ENCODE results near the gene ACRV1. TPM values are rescaled to one million over a fixed set of nuclear protein-coding genes. Genes with fewer than 3 reads are reported as not detected.

The ACRV1 gene
- total and polyA plus RNA-seq, 3 donors from 2014 or later = 35.4 to 175 (median 56.5) TPM

DNA sequence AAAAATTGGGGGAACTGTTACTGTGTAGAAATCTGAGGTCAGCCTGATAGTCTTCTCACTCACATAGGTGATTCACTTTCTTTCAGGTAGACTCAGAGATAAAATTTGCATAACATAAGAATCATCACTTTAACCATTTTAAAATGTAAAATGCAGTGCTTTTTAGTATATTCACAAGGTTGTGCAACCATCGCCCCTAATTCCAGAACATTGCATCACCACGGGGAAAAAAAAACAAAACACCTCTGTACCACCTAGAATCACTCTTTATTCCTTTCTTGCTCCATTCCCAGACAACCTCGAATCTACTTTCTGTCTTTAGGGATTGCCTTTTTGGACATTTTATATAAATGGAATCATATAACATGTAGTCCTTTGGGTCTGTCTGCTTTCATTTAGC lies 34.8 kb downstream of the ACRV1 start:
- DNase-seq = no peak
- TF ChIP-seq CTCF (IDR thresholded peaks at IDR 0.05) (no peak), POLR2A (IDR thresholded peaks at IDR 0.05) (no peak)
- intact Hi-C loops (cut with DNase I; ENCODE audit: low total_unique reads) = no loop called here
- H3K4me3 ChIP-seq = no peak overlapping the region
- no peaks in the 10 kb centered on the region for H3K4me1 ChIP-seq
- H3K9me3 ChIP-seq = no peaks in the 10 kb centered on the region
- no peaks in the 10 kb centered on the region for H3K27me3 ChIP-seq
- H3K27ac ChIP-seq = no peak overlapping the region
- no peaks in the 10 kb centered on the region for H3K36me3 ChIP-seq (ENCODE audit: low read depth, missing control alignments)
- 93 to 100% methylated on average over 3 of the region's 3 CpGs for WGBS, 2 donors

DNA sequence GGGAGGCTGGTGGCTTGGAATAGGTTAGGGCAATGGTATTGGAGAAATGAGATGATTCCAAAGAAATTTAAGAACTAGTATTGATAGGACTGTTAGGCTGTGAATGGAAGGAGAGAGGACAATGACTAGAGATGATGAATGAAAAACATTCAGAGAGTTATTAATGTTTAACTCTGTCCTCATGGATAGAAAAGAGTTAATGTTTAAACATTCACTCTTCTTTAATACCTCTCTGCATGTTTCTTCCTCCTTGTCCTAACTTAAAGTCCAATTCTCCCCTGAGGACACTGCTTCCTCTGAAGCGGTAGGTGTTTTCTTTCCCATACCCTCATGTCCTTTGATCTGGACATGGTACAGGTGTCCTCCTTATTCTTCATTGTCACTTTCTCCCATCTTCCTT lies 42.3 kb downstream of the ACRV1 start:
- intact Hi-C loops (cut with DNase I; ENCODE audit: low total_unique reads) = no loop called here
- Histone ChIP-seq H3K36me3 (ENCODE audit: low read depth, missing control alignments) (no peaks in the 10 kb centered on the region), H3K9me3 (no peaks in the 10 kb centered on the region), H3K4me1 (no peaks in the 10 kb centered on the region), H3K27ac (no peak overlapping the region), H3K4me3 (no peak overlapping the region), H3K27me3 (no peaks in the 10 kb centered on the region)
- WGBS, 2 donors = 92 to 100% methylated on average over 1 of the region's 1 CpG
- TF ChIP-seq POLR2A (IDR thresholded peaks at IDR 0.05) = no peak
- TF ChIP-seq CTCF (IDR thresholded peaks at IDR 0.05) = no peak
- no peak for DNase-seq

- TF ChIP-seq CTCF (IDR thresholded peaks at IDR 0.05) = no peak
- TF ChIP-seq POLR2A (IDR thresholded peaks at IDR 0.05) = no peak
- intact Hi-C loops (cut with DNase I; ENCODE audit: low total_unique reads) = no loop called here
- 86 to 94% methylated on average over 3 of the region's 3 CpGs for WGBS, 2 donors
These were observed 42.8 kb downstream of the ACRV1 start for GRCh38 chr11:125637840-125638239.

DNA sequence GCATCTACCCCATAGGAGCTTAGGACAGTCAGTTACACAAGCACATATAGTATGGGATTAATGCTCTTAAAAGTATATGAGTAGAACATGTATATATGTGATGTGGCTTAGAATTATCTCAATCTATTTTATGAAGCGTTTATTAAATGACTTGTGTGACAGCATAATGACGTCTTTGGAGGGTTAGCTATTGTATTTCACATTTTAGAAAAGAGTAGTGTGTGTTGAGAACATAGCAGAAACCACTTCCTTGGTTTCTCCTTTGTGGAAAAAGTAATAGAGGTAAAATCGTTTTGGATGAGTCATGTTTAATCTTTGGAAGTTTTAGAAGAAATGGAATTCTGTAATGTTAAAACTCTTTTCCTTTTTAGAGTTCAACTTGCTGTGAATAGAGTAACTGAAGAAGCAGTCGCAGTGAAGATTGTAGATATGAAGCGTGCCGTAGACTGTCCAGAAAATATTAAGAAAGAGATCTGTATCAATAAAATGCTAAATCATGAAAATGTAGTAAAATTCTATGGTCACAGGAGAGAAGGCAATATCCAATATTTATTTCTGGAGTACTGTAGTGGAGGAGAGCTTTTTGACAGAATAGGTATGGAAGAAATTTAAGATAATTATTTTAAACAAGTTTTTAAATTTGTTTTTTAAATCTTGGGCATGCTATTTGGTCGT lies 53.3 kb downstream of the ACRV1 start:
- TF ChIP-seq POLR2A (IDR thresholded peaks at IDR 0.05) = no peak
- TF ChIP-seq CTCF (IDR thresholded peaks at IDR 0.05) = no peak
- peaks cover 6% of the 10 kb centered on the region for H3K4me1 ChIP-seq
- no peak overlapping the region for H3K27ac ChIP-seq
- H3K27me3 ChIP-seq = no peaks in the 10 kb centered on the region
- DNase-seq = no peak
- H3K9me3 ChIP-seq = no peaks in the 10 kb centered on the region
- no peaks in the 10 kb centered on the region for H3K36me3 ChIP-seq (ENCODE audit: low read depth, missing control alignments)
- WGBS, 2 donors = 58 to 67% methylated on average over 7 of the region's 7 CpGs
- intact Hi-C loops (cut with DNase I; ENCODE audit: low total_unique reads) = loop anchor here (10.0 kb wide), 1 partner anchor 247 kb away; no protein-coding TSS in a partner anchor
- H3K4me3 ChIP-seq = no peak overlapping the region

More at GRCh38 chr11:125637840-125638239, 42.8 kb downstream of the ACRV1 start:
- no peak overlapping the region for H3K27ac ChIP-seq
- no peaks in the 10 kb centered on the region for H3K27me3 ChIP-seq
- no peak for DNase-seq
- no peaks in the 10 kb centered on the region for H3K9me3 ChIP-seq
- H3K4me1 ChIP-seq = no peaks in the 10 kb centered on the region
- no peak overlapping the region for H3K4me3 ChIP-seq
- no peaks in the 10 kb centered on the region for H3K36me3 ChIP-seq (ENCODE audit: low read depth, missing control alignments)
